ENCODE data around the gene TRDMT1.

The TRDMT1 gene

GRCh38 chr10:17190602-17191001 lies 10.9 kb downstream of the TRDMT1 start:
- H3K4me1 Mint-ChIP-seq (ENCODE audit: low read depth): peaks cover 6% of the 10 kb centered on the region
- intact Hi-C loops (cut with micrococcal nuclease): no loop called here
- H3K36me3 Mint-ChIP-seq (ENCODE audit: low read depth): no peaks in the 10 kb centered on the region
- no peaks in the 10 kb centered on the region for H3K27me3 Mint-ChIP-seq
- H3K4me3 Mint-ChIP-seq: no peak overlapping the region
- H3K9me3 Mint-ChIP-seq: no peaks in the 10 kb centered on the region
- no peak overlapping the region for H3K27ac Mint-ChIP-seq

DNA sequence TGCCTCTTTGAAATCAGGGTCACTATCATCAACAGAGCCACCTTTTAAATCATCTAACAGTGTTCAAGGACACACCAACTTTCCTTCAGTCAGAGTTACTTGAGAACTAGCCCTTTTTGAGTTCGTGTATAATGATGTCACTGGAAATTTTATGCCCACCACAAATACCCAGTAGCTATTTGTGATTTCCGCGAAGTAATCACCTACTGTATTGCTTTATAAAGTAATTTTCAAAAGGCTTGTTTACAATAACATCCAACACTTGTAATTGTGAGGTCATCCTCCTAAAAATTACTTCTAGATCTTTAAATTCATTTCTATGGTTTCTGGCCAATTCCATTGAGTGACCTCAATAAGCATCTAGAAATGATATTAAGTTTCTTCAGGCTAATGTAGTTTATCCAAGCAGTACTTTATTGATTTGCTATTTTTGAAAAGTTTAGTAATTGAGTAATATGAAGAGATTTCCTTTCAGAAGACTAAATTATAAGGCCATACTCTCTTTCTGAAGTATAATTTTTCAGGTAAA lies 12.8 kb downstream of the TRDMT1 start:
- Mint-ChIP-seq H3K36me3 (ENCODE audit: low read depth) (no peaks in the 10 kb centered on the region), H3K9me3 (no peaks in the 10 kb centered on the region), H3K27ac (no peak overlapping the region), H3K4me1 (ENCODE audit: low read depth) (peaks cover 11% of the 10 kb centered on the region), H3K4me3 (no peak overlapping the region), H3K27me3 (no peaks in the 10 kb centered on the region)
- intact Hi-C loops (cut with micrococcal nuclease): no loop called here

DNA sequence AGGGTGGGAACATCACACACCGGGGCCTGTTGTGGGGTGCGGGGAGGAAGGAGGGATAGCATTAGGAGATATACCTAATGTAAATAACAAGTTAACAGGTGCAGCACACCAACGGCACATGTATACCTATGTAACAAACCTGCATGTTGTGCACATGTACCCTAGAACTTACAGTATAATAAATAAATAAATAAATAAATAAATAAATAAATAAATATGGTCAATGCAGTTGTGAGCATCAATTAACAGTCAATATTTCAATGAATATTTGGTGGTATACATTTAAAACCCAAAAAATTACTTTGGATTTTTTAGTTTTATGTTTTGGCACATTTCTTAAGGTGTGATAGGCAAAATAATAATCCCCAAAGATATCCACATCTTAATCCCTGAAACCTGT lies 15.6 kb downstream of the TRDMT1 start:
- Mint-ChIP-seq H3K9me3 (no peaks in the 10 kb centered on the region), H3K27ac (no peak overlapping the region), H3K36me3 (ENCODE audit: low read depth) (no peaks in the 10 kb centered on the region), H3K4me1 (ENCODE audit: low read depth) (peaks cover 13% of the 10 kb centered on the region), H3K4me3 (no peak overlapping the region), H3K27me3 (no peaks in the 10 kb centered on the region)
- intact Hi-C loops (cut with micrococcal nuclease): no loop called here

DNA sequence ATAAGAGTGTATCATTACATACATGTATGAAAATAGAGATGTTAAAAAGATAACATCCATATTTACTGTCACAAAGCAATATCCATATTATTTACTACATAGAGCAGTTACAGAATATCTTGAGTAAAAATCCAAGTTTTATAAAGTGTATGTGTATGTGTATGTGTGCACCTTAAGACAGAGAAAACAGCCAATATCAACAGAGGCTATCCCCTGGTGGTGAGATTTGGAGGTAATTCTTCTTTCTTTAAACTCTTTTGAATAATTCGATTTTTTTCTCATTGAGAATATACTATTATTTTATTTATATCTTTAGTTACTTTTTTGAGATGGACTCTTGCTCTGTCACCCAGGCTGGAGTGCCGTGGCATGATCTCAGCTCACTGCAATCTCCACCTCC lies 18.4 kb downstream of the TRDMT1 start:
- no peaks in the 10 kb centered on the region for H3K9me3 Mint-ChIP-seq

DNA sequence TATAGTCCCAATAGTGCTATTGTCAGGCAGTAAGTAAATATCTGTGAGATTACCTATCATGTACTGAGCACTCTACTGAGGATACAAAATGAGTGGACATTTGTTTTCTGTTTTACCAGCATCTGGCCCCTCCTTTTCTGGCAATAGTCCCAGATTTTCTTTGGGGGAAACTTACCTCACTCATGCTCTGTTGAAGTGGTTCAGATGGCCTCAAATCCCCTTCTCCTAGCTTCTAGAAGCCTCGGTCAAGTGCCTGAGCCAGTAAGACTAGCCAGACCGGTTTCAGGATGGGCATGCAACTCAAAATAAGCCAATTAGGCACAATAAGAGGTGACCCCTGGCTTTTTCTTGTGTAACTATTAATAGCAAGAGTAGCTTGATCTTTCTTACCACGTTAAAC lies 19.7 kb downstream of the TRDMT1 start:
- Mint-ChIP-seq H3K9me3 (no peaks in the 10 kb centered on the region), H3K4me1 (ENCODE audit: low read depth) (peaks cover 10% of the 10 kb centered on the region), H3K27me3 (no peaks in the 10 kb centered on the region), H3K36me3 (ENCODE audit: low read depth) (no peaks in the 10 kb centered on the region), H3K27ac (no peak overlapping the region), H3K4me3 (no peak overlapping the region)
- intact Hi-C loops (cut with micrococcal nuclease): no loop called here

More for the DNA sequence above, 18.4 kb downstream of the TRDMT1 start:
- Mint-ChIP-seq H3K4me3 (no peak overlapping the region), H3K4me1 (ENCODE audit: low read depth) (peaks cover 10% of the 10 kb centered on the region), H3K27me3 (no peaks in the 10 kb centered on the region), H3K27ac (no peak overlapping the region), H3K36me3 (ENCODE audit: low read depth) (no peaks in the 10 kb centered on the region)
- intact Hi-C loops (cut with micrococcal nuclease): no loop called here

- H3K4me3 Mint-ChIP-seq: no peak overlapping the region
- H3K9me3 Mint-ChIP-seq: no peaks in the 10 kb centered on the region
- H3K36me3 Mint-ChIP-seq (ENCODE audit: low read depth): no peaks in the 10 kb centered on the region
- peaks cover 10% of the 10 kb centered on the region for H3K4me1 Mint-ChIP-seq (ENCODE audit: low read depth)
- no peaks in the 10 kb centered on the region for H3K27me3 Mint-ChIP-seq
- intact Hi-C loops (cut with micrococcal nuclease): no loop called here
- no peak overlapping the region for H3K27ac Mint-ChIP-seq
These were observed 20.4 kb downstream of the TRDMT1 start for GRCh38 chr10:17181110-17181509.

DNA sequence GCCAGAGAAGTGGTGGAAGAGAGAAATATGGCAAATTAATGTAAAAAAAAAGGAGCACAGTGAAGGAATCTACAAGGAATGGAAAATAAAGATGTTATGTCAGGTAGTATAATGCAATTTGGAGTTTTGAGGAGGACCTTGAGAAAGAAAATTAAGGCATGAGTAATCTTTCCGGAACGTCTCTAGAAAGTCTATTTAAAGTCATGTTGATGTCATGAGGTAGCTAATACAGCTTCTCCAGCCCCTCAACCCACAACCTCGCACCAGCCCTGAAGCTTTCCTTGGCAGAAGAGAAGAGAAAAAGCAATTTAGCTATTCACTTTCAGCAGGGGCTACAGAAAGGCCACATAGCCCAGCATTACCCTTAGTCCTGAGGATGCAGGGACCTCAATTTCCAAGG lies 22.5 kb downstream of the TRDMT1 start:
- intact Hi-C loops (cut with micrococcal nuclease): no loop called here
- Mint-ChIP-seq H3K4me1 (ENCODE audit: low read depth) (peaks cover 16% of the 10 kb centered on the region), H3K27ac (no peak overlapping the region), H3K27me3 (no peaks in the 10 kb centered on the region), H3K9me3 (no peaks in the 10 kb centered on the region), H3K4me3 (no peak overlapping the region), H3K36me3 (ENCODE audit: low read depth) (no peaks in the 10 kb centered on the region)

- Mint-ChIP-seq H3K27me3 (no peaks in the 10 kb centered on the region), H3K36me3 (ENCODE audit: low read depth) (no peaks in the 10 kb centered on the region), H3K9me3 (no peaks in the 10 kb centered on the region), H3K27ac (no peak overlapping the region), H3K4me3 (no peak overlapping the region), H3K4me1 (ENCODE audit: low read depth) (peaks cover 16% of the 10 kb centered on the region)
- intact Hi-C loops (cut with micrococcal nuclease): no loop called here
These were observed 23.5 kb downstream of the TRDMT1 start for GRCh38 chr10:17178006-17178405.

DNA sequence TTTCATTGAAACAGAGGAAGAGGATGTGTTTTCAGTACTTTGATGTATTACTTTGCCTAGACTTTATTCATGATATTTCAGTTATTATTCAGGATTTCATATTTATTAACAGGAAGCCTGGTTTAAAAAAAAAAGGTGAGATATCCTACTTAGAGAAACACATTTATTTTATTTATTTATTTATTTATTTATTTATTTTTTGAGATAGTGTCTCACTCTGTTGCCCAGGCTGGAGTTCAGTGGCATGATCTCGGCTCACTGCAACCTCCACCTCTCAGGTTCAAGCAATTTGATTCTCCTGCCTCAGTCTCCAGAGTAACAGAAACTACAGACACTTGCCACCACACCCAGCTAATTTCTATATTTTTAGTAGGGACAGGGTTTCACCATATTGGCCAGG lies 24.5 kb downstream of the TRDMT1 start:
- Mint-ChIP-seq H3K4me3 (no peak overlapping the region), H3K36me3 (ENCODE audit: low read depth) (no peaks in the 10 kb centered on the region), H3K9me3 (no peaks in the 10 kb centered on the region), H3K27ac (no peak overlapping the region), H3K4me1 (ENCODE audit: low read depth) (peaks cover 16% of the 10 kb centered on the region), H3K27me3 (no peaks in the 10 kb centered on the region)
- intact Hi-C loops (cut with micrococcal nuclease): no loop called here

GRCh38 chr10:17176091-17176490 lies 25.4 kb downstream of the TRDMT1 start:
- no peaks in the 10 kb centered on the region for H3K36me3 Mint-ChIP-seq (ENCODE audit: low read depth)
- no peak overlapping the region for H3K4me3 Mint-ChIP-seq
- intact Hi-C loops (cut with micrococcal nuclease): no loop called here
- H3K4me1 Mint-ChIP-seq (ENCODE audit: low read depth): peaks cover 15% of the 10 kb centered on the region
- H3K9me3 Mint-ChIP-seq: no peaks in the 10 kb centered on the region
- H3K27me3 Mint-ChIP-seq: no peaks in the 10 kb centered on the region
- no peak overlapping the region for H3K27ac Mint-ChIP-seq

DNA sequence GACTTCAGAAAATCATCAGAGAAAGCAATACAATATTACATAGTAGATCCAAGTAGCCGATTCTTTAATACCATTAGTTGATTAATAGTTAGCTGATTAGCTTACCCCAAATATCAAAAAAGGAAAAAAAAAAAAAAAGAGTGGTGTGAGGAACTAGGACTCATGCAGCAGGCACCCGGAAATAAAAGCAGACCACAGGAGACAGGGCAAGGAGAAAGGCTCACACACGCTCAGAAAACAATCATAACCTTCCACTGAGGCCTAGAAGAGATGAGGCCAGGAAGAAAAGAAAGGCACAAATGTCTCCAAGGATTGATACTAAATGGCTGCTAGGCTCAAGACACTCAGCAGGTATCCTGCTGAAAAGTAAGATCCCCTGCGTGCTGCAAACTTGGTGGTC lies 25.9 kb downstream of the TRDMT1 start:
- Mint-ChIP-seq H3K4me3 (peak overlapping the region; percentile 17), H3K27me3 (no peaks in the 10 kb centered on the region), H3K36me3 (ENCODE audit: low read depth) (no peaks in the 10 kb centered on the region), H3K27ac (peak overlapping the region; percentile 68), H3K9me3 (no peaks in the 10 kb centered on the region), H3K4me1 (ENCODE audit: low read depth) (peaks cover 11% of the 10 kb centered on the region)
- intact Hi-C loops (cut with micrococcal nuclease): no loop called here

- H3K9me3 Mint-ChIP-seq: no peaks in the 10 kb centered on the region
- no peak overlapping the region for H3K4me3 Mint-ChIP-seq
- no peak overlapping the region for H3K27ac Mint-ChIP-seq
- H3K36me3 Mint-ChIP-seq (ENCODE audit: low read depth): no peaks in the 10 kb centered on the region
- H3K4me1 Mint-ChIP-seq (ENCODE audit: low read depth): peaks cover 11% of the 10 kb centered on the region
- H3K27me3 Mint-ChIP-seq: no peaks in the 10 kb centered on the region
- intact Hi-C loops (cut with micrococcal nuclease): no loop called here
These were observed 26.8 kb downstream of the TRDMT1 start for GRCh38 chr10:17174626-17175025.

- no peaks in the 10 kb centered on the region for H3K9me3 Mint-ChIP-seq
- no peak overlapping the region for H3K27ac Mint-ChIP-seq
- intact Hi-C loops (cut with micrococcal nuclease): no loop called here
These were observed 30.3 kb downstream of the TRDMT1 start for GRCh38 chr10:17171141-17171641.

GRCh38 chr10:17169803-17170202 lies 31.7 kb downstream of the TRDMT1 start:
- Mint-ChIP-seq H3K4me1 (ENCODE audit: low read depth) (peaks cover 6% of the 10 kb centered on the region), H3K27ac (no peak overlapping the region), H3K36me3 (ENCODE audit: low read depth) (peaks cover 6% of the 10 kb centered on the region), H3K4me3 (no peak overlapping the region), H3K9me3 (no peaks in the 10 kb centered on the region), H3K27me3 (no peaks in the 10 kb centered on the region)
- intact Hi-C loops (cut with micrococcal nuclease): no loop called here

More at GRCh38 chr10:17171141-17171641, 30.3 kb downstream of the TRDMT1 start:
- Mint-ChIP-seq H3K4me3 (no peak overlapping the region), H3K27me3 (no peaks in the 10 kb centered on the region), H3K4me1 (ENCODE audit: low read depth) (peaks cover 16% of the 10 kb centered on the region), H3K36me3 (ENCODE audit: low read depth) (peaks cover 6% of the 10 kb centered on the region)

DNA sequence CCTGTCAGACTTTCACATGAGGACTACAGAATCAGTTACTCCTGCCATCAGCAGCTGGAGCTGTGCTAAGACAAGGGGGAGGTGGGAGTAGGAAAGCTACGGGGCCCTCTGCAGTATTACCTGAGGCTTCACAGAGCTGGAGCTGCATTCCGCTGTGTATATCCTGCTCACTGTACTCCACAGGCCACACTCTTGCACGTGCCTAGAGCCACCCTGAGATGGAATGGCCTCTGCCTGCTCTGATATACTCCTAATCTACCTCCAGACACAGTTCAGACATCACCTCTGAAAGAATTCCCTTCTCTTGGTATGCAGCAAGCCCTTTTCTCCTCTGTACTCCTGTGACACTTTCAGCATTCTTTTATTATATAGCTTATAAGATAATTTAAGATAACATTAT lies 34.8 kb downstream of the TRDMT1 start:
- Mint-ChIP-seq H3K9me3 (no peaks in the 10 kb centered on the region), H3K27me3 (no peaks in the 10 kb centered on the region), H3K36me3 (ENCODE audit: low read depth) (peaks cover 6% of the 10 kb centered on the region), H3K4me3 (no peak overlapping the region), H3K27ac (no peak overlapping the region), H3K4me1 (ENCODE audit: low read depth) (peaks cover 5% of the 10 kb centered on the region)
- intact Hi-C loops (cut with micrococcal nuclease): no loop called here
